Neutrophil (primary cell): ENCODE measurements around the gene HOXC6.
"Not testable (repeated sequence)": the region's sequence is repeated elsewhere in the genome, so short reads cannot be mapped to it uniquely, and the experiment has no call there.

Source experiments
- H3K27ac ChIP-seq: fragments of 200-600 bp; sonication (generic); 2 replicates; pipeline ENCODE4 v1.5.1; 2016; ENCODE audit warnings: mild to moderate bottlenecking, moderate library complexity
- H3K27me3 ChIP-seq: fragments of 200-600 bp; sonication (generic); 2 replicates; pipeline ENCODE4 v1.6.0; 2016; ENCODE audit warnings: mild to moderate bottlenecking
- H3K36me3 ChIP-seq: fragments of 200-600 bp; sonication (generic); 2 replicates; pipeline ENCODE4 v1.5.1; 2017
- H3K4me1 ChIP-seq, 2 experiments: fragments of 200-600 bp in 1 of 2; sonication (generic) in 1 of 2; 1 replicate in 1 of 2; 2 replicates in 1 of 2; pipeline versions ENCODE4 v1.5.1 to v1.6.1; 2013 to 2016; ENCODE audit warnings: low read depth in 1 of 2, low read length in 1 of 2, mild to moderate bottlenecking in 1 of 2, moderate library complexity in 1 of 2; ENCODE audit not compliant: control insufficient read depth in 1 of 2, insufficient read depth in 1 of 2
- H3K4me3 ChIP-seq, 2 experiments: fragments of 200-600 bp in 1 of 2; sonication (generic) in 1 of 2; 1 replicate in 1 of 2; 2 replicates in 1 of 2; pipeline ENCODE4 v1.5.1; 2013 to 2016; ENCODE audit warnings: low read depth in 1 of 2, low read length in 1 of 2, mild to moderate bottlenecking in 1 of 2, moderate library complexity in 1 of 2
- H3K9me3 ChIP-seq: fragments of 200-600 bp; sonication (generic); 2 replicates; pipeline ENCODE4 v1.5.1; 2016
- CTCF ChIP-seq: fragments of 200-600 bp; sonication (generic); IDR thresholded peaks from 2 replicates; pipeline ENCODE4 v1.5.1; 2016; ENCODE audit warnings: antibody characterized with exemption

Gene HOXC6

GRCh38 chr12:54040648-54041047 is 12.4 kb downstream of the HOXC6 start:
- Histone ChIP-seq H3K4me3 (no peak overlapping the region), H3K9me3 (no peaks in the 10 kb centered on the region), H3K27ac (no peak overlapping the region), H3K36me3 (no peaks in the 10 kb centered on the region), H3K27me3 (peaks cover 100% of the 10 kb centered on the region), H3K4me1 (no peaks in the 10 kb centered on the region)
- TF ChIP-seq CTCF, result no peak

- H3K4me3 ChIP-seq, result no peak overlapping the region
- no peak overlapping the region for H3K27ac ChIP-seq
- H3K27me3 ChIP-seq, result peaks cover 100% of the 10 kb centered on the region
- TF ChIP-seq CTCF, result no peak
- H3K4me1 ChIP-seq, result no peaks in the 10 kb centered on the region
- no peaks in the 10 kb centered on the region for H3K36me3 ChIP-seq
- no peaks in the 10 kb centered on the region for H3K9me3 ChIP-seq
Measured at GRCh38 chr12:54041097-54041690, 13.0 kb downstream of the HOXC6 start.

GRCh38 chr12:54042033-54042432 is 13.8 kb downstream of the HOXC6 start:
- not testable (repeated sequence) for H3K9me3 ChIP-seq, H3K36me3 ChIP-seq, H3K4me1 ChIP-seq, H3K27ac ChIP-seq, H3K4me3 ChIP-seq
- peaks cover 100% of the 10 kb centered on the region for H3K27me3 ChIP-seq

GRCh38 chr12:54042970-54043853 is 15.0 kb downstream of the HOXC6 start:
- H3K4me1 ChIP-seq, result no peaks in the 10 kb centered on the region

GRCh38 chr12:54044425-54045103 is 16.3 kb downstream of the HOXC6 start:
- no peak for TF ChIP-seq CTCF
- H3K27ac ChIP-seq, result no peak overlapping the region
- peaks cover 100% of the 10 kb centered on the region for H3K27me3 ChIP-seq
- no peaks in the 10 kb centered on the region for H3K4me1 ChIP-seq
- H3K36me3 ChIP-seq, result no peaks in the 10 kb centered on the region
- H3K4me3 ChIP-seq, result no peak overlapping the region
- no peaks in the 10 kb centered on the region for H3K9me3 ChIP-seq

More at GRCh38 chr12:54042970-54043853, 15.0 kb downstream of the HOXC6 start:
- Histone ChIP-seq H3K27ac (no peak overlapping the region), H3K36me3 (no peaks in the 10 kb centered on the region), H3K4me3 (no peak overlapping the region), H3K9me3 (no peaks in the 10 kb centered on the region), H3K27me3 (peaks cover 100% of the 10 kb centered on the region)
- no peak for TF ChIP-seq CTCF
